ENCODE data around the gene TLR3.
"Not testable (repeated sequence)": the region's sequence is repeated elsewhere in the genome, so short reads cannot be mapped to it uniquely, and the experiment has no call there.

The TLR3 gene

DNA sequence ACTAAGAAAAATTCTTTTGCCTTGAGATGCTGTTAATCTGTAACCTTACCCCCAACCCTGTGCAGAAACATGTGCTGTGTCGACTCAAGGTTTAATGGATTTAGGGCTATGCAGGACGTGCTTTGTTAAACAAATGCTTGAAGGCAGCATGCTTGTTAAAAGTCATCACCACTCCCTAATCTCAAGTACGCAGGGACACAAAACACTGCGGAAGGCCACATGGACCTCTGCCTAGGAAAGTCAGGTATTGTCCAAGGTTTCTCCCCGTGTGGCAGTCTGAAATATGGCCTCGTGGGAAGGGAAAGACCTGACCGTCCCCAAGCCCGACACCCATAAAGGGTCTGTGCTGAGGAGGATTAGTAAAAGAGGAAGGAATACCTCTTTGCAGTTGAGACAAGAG is 18.8 kb upstream of the TLR3 start:
- not testable (repeated sequence) for DNase-seq

GRCh38 chr4:186051096-186051495 is 17.9 kb upstream of the TLR3 start:
- no peak for DNase-seq

DNA sequence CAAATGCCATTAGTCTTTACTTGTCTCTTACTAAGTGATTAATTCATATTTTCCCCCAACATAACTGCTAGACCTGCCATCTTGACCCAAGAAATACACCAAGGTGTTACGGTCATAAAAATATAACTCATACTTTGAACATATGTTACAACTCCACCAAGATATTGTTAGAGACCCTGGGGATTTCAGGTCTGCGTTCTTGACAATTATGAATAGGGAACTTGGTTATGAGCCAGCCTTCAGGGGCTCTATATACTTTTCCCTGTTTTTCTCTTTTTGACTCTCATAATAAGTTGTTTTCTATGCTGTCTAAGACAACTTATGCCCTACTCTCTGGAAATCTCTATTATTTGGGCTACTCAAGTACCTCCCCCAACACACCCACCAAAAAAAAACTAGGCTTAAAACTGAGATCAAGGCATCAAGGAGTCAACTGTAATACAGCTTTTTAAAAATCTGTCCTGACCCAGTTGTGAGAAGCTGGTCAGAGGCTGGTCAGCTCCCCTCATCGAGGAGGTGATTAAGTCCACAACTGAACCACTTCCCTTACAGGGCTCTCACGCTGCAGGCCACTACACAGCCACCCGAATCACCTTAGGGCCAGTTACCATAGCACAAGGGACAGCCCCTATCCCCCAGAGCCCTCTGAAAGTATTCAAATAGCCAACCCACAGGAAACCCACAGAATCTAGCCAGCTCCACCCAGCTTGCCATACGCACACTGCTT is 10.5 kb upstream of the TLR3 start:
- no peak for DNase-seq

- DNase-seq, result no peak
Measured at GRCh38 chr4:186058980-186059316, 10.0 kb upstream of the TLR3 start.

- DNase-seq, result no peak
Measured at GRCh38 chr4:186061921-186062320, 7.0 kb upstream of the TLR3 start.

DNA sequence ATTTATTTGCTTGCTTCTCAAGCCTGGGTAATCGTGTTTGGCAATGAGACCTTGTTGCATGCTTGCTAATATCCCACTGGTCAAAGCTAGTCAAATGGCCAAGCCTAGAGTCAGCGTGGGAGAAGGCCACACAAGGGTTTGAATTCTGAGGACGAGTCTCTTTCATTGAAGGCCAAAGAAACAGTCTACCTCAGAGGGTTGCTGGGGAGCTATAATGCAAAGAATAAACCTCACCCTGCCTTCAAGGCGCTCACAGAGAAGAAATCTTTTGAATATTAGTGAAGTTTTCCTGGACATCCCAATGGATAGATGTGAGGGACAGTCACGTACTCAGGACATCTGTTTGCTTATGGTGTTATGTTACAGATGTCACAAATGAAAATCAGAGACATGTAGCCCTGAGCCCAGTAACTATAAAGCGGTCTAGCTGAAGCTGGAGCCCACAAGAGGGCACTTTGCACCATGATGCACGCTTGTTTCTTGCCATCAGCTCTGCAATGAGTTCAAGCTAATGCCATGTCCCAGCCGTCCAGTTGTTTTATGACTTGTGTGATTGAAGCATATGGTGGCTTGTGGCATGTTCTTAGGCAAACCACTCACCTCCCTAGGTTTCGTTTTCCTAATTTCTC is 1.1 kb upstream of the TLR3 start:
- DNase-seq, result peak; percentile 18

- DNase-seq, result no peak
Measured at GRCh38 chr4:186069729-186070128, 773 bp downstream of the TLR3 start.

GRCh38 chr4:186072516-186072915 is 3.6 kb downstream of the TLR3 start:
- DNase-seq, result no peak

GRCh38 chr4:186074189-186074588 is 5.2 kb downstream of the TLR3 start:
- no peak for DNase-seq

DNA sequence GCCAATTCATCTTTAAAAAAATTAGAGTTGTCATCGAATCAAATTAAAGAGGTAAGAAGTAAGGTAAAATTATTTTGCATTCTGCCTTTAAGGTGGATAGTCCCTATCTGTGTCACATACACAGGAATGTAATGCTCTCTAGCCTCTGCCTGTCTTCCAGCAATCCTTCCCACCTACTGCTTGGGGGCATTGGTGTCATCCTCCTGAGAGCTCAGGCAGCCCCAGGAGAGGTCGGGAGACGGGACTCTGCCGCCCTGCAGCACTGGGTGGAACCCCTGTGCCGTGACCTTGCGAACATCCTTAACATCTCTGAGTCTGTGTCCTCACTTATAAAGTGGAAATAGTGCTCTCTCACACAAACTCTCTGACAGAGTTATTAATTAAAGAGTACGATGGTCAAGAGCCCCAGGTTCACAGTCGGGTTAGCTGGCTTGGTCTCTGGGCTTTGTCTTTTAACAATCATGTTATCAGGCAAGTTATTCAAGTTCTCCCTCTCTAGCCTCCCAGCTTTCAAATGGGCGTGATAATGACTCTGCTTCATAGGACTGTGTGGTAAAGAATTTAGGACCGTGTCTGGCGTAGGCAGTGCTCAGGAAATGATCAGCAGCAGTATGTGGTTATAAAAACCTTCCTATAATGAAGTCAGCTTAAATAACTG is 10.2 kb downstream of the TLR3 start:
- DNase-seq, result no peak

DNA sequence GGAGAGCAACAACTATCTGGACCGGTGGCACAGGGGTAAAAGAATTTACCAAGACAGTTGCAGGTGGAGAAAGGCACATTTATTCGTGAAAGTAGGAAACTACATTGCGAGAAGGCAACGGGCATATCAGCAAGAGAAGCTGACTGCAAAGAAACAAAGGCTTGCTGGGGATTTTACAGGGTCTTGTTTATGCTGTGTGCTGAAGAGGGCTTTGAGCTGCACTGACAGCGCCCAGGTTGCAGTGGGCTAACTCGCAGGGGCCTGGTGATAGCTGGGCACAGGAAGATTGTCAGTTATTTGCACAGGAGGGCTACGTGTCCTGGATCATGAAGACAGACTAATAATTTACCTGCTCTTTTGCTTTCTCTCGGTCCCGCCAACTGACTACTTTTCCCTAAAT is 10.7 kb downstream of the TLR3 start:
- DNase-seq, result no peak

DNA sequence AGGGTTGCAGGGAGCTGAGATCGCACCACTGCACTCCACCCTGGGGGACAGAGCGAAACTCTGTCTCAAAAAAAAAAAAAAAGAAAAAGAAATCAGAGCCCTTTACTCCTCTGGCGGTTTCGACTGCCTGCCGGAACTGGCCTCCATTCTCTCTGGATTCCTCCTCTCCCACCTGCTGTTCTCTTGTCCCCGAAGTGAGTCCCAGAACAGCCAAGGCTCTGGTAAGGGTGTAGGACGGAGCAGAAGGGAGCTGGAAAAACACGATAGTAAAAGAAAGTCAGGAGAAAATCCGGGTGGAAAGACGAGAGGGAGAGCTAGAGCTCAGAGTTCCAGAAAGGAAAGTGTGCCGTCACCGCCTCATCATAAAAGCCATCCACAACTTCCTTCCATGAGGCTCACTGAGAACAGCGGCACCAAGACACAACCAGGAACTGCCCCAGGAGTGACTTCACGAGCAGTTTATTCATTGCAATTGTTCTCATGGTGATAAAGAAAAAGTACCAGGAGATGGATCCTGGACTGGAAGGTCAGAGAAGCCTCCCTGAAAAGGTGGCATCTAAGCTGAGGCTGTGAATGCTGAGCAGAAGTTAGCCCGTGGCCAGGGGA is 12.3 kb downstream of the TLR3 start:
- no peak for DNase-seq

- no peak for DNase-seq
Measured at GRCh38 chr4:186082221-186082620, 13.3 kb downstream of the TLR3 start.

- DNase-seq, result no peak
Measured at GRCh38 chr4:186088523-186088922, 19.6 kb downstream of the TLR3 start.

GRCh38 chr4:186092296-186092695 is 23.3 kb downstream of the TLR3 start:
- no peak for DNase-seq

GRCh38 chr4:186095406-186095805 is 26.4 kb downstream of the TLR3 start:
- no peak for DNase-seq

GRCh38 chr4:186096681-186097165 is 27.8 kb downstream of the TLR3 start:
- DNase-seq, result no peak

- DNase-seq, result no peak
Measured at GRCh38 chr4:186097386-186097785, 28.4 kb downstream of the TLR3 start.

DNA sequence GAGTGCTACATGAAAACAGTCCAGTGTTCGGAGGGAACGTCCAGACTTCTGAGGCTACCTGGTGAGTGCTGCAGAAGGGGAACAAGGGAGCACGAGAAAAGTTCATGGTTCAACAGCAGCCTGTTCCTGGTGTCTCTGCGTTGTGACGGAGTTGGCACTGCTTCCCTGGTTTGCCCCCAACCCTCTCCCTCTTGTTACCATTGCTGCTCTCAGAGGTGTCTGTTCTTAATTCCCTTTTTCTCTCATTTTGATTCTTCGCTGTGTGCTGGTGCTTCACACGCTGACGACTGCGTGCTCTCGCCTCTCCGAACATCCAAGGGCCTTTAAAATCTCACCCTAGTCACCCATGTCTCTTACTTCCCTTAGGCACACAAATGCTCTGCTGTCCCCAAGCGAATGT is 34.0 kb downstream of the TLR3 start:
- DNase-seq, result no peak

- peak; percentile 65 for DNase-seq
Measured at GRCh38 chr4:186104114-186104889, 35.3 kb downstream of the TLR3 start, which contains the start of gene FAM149A. TSS of gene FAM149A (plus strand) at chr4:186104704.

GRCh38 chr4:186104890-186105646 is 36.1 kb downstream of the TLR3 start:
- peak; percentile 14 for DNase-seq

All from activated naive CD4-positive, alpha-beta T cell treated with anti-CD3 and anti-CD28 coated beads, Interleukin-2, amount 50 U/mL, for 16 hours (primary cell).